Endothelial cell of umbilical vein (primary cell): ENCODE results near the gene SYN1. TPM values are rescaled to one million over a fixed set of nuclear protein-coding genes. Genes with fewer than 3 reads are reported as not detected.
A peak's percentile ranks its signal among the peaks of the same experiment; 100 is the strongest.

Experiments used
- BruUV-seq: library from RNA; stranded (reverse); fragments of 400-500 nt; replicated peaks from 2 replicates; lab custom pipeline; 2021; lab: Mats Ljungman, UMichigan
- CTCF ChIA-PET: fragments of 300-600, 350-600 bp; sonication (Branson Sonifier 250); formaldehyde crosslinking; loops from one replicate; lab custom pipeline; 2021; ENCODE audit warnings: antibody characterized with exemption, inconsistent platforms; lab: Charles Lee
- POLR2A ChIA-PET: fragments of 300-600, 350-600 bp; sonication (Branson Sonifier 250); formaldehyde crosslinking; loops from one replicate; lab custom pipeline; 2021; ENCODE audit warnings: antibody characterized with exemption, inconsistent platforms; lab: Charles Lee
- DNase-seq: peaks from one replicate; pipeline ENCODE4 v3.0.0-alpha.2; 2011; ENCODE audit warnings: low read depth, low spot score
- FAIRE-seq: peaks from 2 replicates; lab custom pipeline; 2011; peaks lifted over from hg19 to GRCh38; lab: Jason Lieb, UNC
- H2AFZ ChIP-seq: 2 replicates; pipeline ENCODE4 v1.6.0; 2012; ENCODE audit warnings: low read depth, low read length, control low read depth, inconsistent platforms
- H3K27ac ChIP-seq: 2 replicates; pipeline ENCODE4 v1.5.1; 2011; ENCODE audit warnings: low read depth, mild to moderate bottlenecking, control low read depth, low read length, moderate library complexity; ENCODE audit not compliant: insufficient read depth
- H3K27me3 ChIP-seq, 2 experiments: 2 replicates each; pipeline versions ENCODE4 v1.6.0 to v1.6.1; 2011; ENCODE audit warnings: low read length in 2 of 2, mixed read lengths in 1 of 2; ENCODE audit not compliant: control insufficient read depth in 2 of 2, insufficient read depth in 2 of 2
- H3K36me3 ChIP-seq, 2 experiments: 2 replicates in 1 of 2; 3 replicates in 1 of 2; pipeline ENCODE4 v1.5.1; 2011; ENCODE audit warnings: low read length in 2 of 2, mild to moderate bottlenecking in 1 of 2, moderate library complexity in 1 of 2; ENCODE audit not compliant: control insufficient read depth in 2 of 2, insufficient read depth in 2 of 2; ENCODE audit errors: extremely low read depth in 1 of 2
- H3K4me1 ChIP-seq: 3 replicates; pipeline ENCODE4 v1.5.1; 2011; ENCODE audit warnings: mild to moderate bottlenecking, low read length; ENCODE audit not compliant: control insufficient read depth, insufficient read depth; ENCODE audit errors: extremely low read depth
- H3K4me2 ChIP-seq: 2 replicates; pipeline ENCODE4 v1.6.1; 2011; ENCODE audit warnings: low read length, control low read depth, mixed read lengths; ENCODE audit not compliant: insufficient read depth
- H3K4me3 ChIP-seq, 3 experiments: fragments of 200-600 bp in 1 of 3; sonication (generic), shearing (Covaris generic) in 1 of 3; replicated peaks in 1 of 3; 2 replicates each; pipeline ENCODE4 v1.5.1; 2011 to 2016; ENCODE audit warnings: control low read depth in 3 of 3, low read length in 3 of 3, mild to moderate bottlenecking in 2 of 3, inconsistent platforms in 1 of 3, low read depth in 1 of 3, moderate library complexity in 1 of 3; ENCODE audit not compliant: insufficient read depth in 1 of 3
- H3K79me2 ChIP-seq: 2 replicates; pipeline ENCODE4 v1.6.0; 2012; ENCODE audit warnings: low read length, inconsistent platforms; ENCODE audit not compliant: control insufficient read depth, insufficient read depth
- H3K9ac ChIP-seq: replicated peaks from 2 replicates; pipeline ENCODE3; 2011; ENCODE audit warnings: low read length, control low read depth; ENCODE audit not compliant: insufficient read depth; ENCODE audit errors: extremely low read depth
- H3K9me1 ChIP-seq: replicated peaks from 3 replicates; pipeline ENCODE4 v1.6.0; 2011; ENCODE audit warnings: mild to moderate bottlenecking, low read length; ENCODE audit not compliant: control insufficient read depth, insufficient read depth; ENCODE audit errors: extremely low read depth
- H3K9me3 ChIP-seq: replicated peaks from 2 replicates; pipeline ENCODE4 v1.5.1; 2012; ENCODE audit warnings: low read length, inconsistent platforms; ENCODE audit not compliant: control insufficient read depth, insufficient read depth
- H4K20me1 ChIP-seq: replicated peaks from 2 replicates; pipeline ENCODE3; 2011; ENCODE audit warnings: mild to moderate bottlenecking, low read length; ENCODE audit not compliant: control insufficient read depth, insufficient read depth; ENCODE audit errors: extremely low read depth
- EZH2 ChIP-seq: IDR thresholded peaks from 2 replicates; pipeline ENCODE4 v1.6.1; 2012; ENCODE audit warnings: borderline replicate concordance, low read depth, mild to moderate bottlenecking, moderate library complexity, low read length, inconsistent platforms; ENCODE audit not compliant: severe bottlenecking
- FOS ChIP-seq: IDR thresholded peaks from 2 replicates; pipeline ENCODE4 v1.6.1; 2011; ENCODE audit warnings: mild to moderate bottlenecking, low read length, moderate library complexity, borderline replicate concordance; ENCODE audit not compliant: insufficient read depth
- GATA2 ChIP-seq: IDR thresholded peaks from 2 replicates; pipeline ENCODE4 v1.7.0; 2011; ENCODE audit warnings: low read depth, mild to moderate bottlenecking, moderate library complexity, mixed read lengths, low read length; ENCODE audit not compliant: insufficient read length, insufficient read depth
- JUN ChIP-seq: IDR thresholded peaks from 2 replicates; pipeline ENCODE4 v1.6.1; 2011; ENCODE audit warnings: borderline replicate concordance, low read depth; ENCODE audit not compliant: insufficient read length, insufficient read depth
- MYC ChIP-seq: IDR thresholded peaks from one replicate; pipeline ENCODE4 v1.6.1; 2011; ENCODE audit warnings: mild to moderate bottlenecking, low read depth, low read length
- POLR2A ChIP-seq: IDR thresholded peaks from 2 replicates; pipeline ENCODE4 v1.6.1; 2012; ENCODE audit warnings: low read depth, mild to moderate bottlenecking, control low read depth, low read length
- POLR2AphosphoS5 ChIP-seq: IDR thresholded peaks from 2 replicates; pipeline ENCODE4 v1.6.1; 2012; ENCODE audit warnings: low read depth, mild to moderate bottlenecking, control low read depth, low read length, moderate library complexity; ENCODE audit not compliant: insufficient read depth
- dilution Hi-C: fragments of 300-500 bp; cut with MboI; formaldehyde crosslinking; loops from one replicate; pipeline ENCODE4 v1.15.0; 2019; ENCODE audit warnings: low sequenced_read_pairs; ENCODE audit not compliant: extremely low pct_ligation_motif_present
- intact Hi-C: fragments of 100-400 bp; cut with micrococcal nuclease; formaldehyde crosslinking; loops from one replicate; pipeline ENCODE4 v1.10.0; 2022
- polyA plus RNA-seq, 4 experiments: library from polyadenylated mRNA; depleted of rRNA in 3 of 4; stranded (reverse) in 3 of 4; unstranded in 1 of 4; fragments of >200 nt; gene quantifications; 2 replicates each; pipeline versions ENCODE4 v1.2.1 to v1.2.3, GENCODE V29; 2011 to 2012; ENCODE audit warnings: missing spikeins in 1 of 4
- total RNA-seq: library from RNA; stranded (reverse); gene quantifications from 2 replicates; pipeline ENCODE4 v1.2.3, GENCODE V29; 2021
- TF ChIP-seq, protein P1 (sequence below), 2 donors: IDR thresholded peaks; 1 replicate in 1 of 2; 2 replicates in 1 of 2; pipeline ENCODE4 v1.5.1; 2011; ENCODE audit warnings: low read length in 2 of 2, mild to moderate bottlenecking in 2 of 2, moderate library complexity in 2 of 2, control low read depth in 1 of 2, inconsistent platforms in 1 of 2, low read depth in 1 of 2; ENCODE audit not compliant: insufficient read depth in 1 of 2; ENCODE audit errors: extremely low read depth in 1 of 2
- TF ChIP-seq, protein P2 (sequence below): IDR thresholded peaks from 2 replicates; pipeline ENCODE4 v1.6.1; 2011; ENCODE audit not compliant: insufficient read depth, insufficient read length

Gene SYN1
- total and polyA plus RNA-seq, 2 donors (not counting 3 experiments of a cell fraction or from before 2014, with no cell fraction given) = not detected

DNA sequence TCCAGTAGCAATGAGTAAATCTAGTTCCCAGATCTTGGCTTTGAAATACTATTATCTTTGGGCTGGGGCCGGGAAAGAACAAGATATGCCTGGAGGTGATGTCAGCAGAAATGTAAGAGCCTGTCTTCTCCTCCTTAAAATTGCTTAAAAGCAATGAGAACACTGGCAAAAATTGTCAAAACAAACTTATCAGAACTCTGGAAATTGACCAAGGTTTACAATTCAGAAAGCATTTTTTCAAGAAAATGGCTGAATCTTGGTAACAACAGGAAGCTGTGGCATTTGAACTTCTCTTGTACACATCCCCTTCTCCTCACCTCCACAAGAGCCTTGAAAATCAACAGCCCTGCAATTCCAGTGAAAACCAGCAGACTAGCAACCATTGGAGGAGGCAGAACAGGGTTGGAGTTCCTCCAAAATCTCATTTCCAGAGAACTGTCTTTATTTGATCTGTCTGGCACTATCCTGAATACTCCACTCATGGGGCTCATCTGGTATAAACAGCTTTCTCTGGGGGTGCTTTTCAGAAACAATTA lies 23.9 kb downstream of the SYN1 start:
- Histone ChIP-seq H2AFZ (no peak overlapping the region), H3K9me3 (no peaks in the 10 kb centered on the region), H3K79me2 (no peaks in the 10 kb centered on the region), H3K4me2 (no peak overlapping the region), H3K9ac (no peak overlapping the region), H3K27ac (no peak overlapping the region), H3K27me3 (peaks cover 0 to 2% of the 10 kb centered on the region in 2 experiments), H3K4me3 (no peak overlapping the region), H3K9me1 (no peaks in the 10 kb centered on the region), H3K4me1 (no peaks in the 10 kb centered on the region), H4K20me1 (no peaks in the 10 kb centered on the region), H3K36me3 (no peaks in the 10 kb centered on the region)
- peak; percentile 60 for DNase-seq
- peak; percentile 64 for FAIRE-seq
- TF ChIP-seq GATA2 (no peak), FOS (no peak), MYC (no peak), POLR2AphosphoS5 (no peak), EZH2 (no peak), POLR2A (no peak), JUN (no peak)
- TF ChIP-seq, protein P1, sequence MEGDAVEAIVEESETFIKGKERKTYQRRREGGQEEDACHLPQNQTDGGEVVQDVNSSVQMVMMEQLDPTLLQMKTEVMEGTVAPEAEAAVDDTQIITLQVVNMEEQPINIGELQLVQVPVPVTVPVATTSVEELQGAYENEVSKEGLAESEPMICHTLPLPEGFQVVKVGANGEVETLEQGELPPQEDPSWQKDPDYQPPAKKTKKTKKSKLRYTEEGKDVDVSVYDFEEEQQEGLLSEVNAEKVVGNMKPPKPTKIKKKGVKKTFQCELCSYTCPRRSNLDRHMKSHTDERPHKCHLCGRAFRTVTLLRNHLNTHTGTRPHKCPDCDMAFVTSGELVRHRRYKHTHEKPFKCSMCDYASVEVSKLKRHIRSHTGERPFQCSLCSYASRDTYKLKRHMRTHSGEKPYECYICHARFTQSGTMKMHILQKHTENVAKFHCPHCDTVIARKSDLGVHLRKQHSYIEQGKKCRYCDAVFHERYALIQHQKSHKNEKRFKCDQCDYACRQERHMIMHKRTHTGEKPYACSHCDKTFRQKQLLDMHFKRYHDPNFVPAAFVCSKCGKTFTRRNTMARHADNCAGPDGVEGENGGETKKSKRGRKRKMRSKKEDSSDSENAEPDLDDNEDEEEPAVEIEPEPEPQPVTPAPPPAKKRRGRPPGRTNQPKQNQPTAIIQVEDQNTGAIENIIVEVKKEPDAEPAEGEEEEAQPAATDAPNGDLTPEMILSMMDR (IDR thresholded peaks at IDR 0.05; ENCODE audit: extremely low read depth in 1 of 2, insufficient read depth in 1 of 2, low read depth in 1 of 2, low read length in 2 of 2) = no peak
- TF ChIP-seq, protein P2, sequence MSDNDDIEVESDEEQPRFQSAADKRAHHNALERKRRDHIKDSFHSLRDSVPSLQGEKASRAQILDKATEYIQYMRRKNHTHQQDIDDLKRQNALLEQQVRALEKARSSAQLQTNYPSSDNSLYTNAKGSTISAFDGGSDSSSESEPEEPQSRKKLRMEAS = no peak
- ChIA-PET POLR2A (no interaction called here), CTCF (no interaction called here)
- dilution Hi-C loops = no loop called here
- intact Hi-C loops = no loop called here
- BruUV-seq = no TSS peak
